Upper lobe of right lung (tissue), 1 donor: ENCODE data around the gene PPP1R3C. TPM values are rescaled to one million over a fixed set of nuclear protein-coding genes. Genes with fewer than 3 reads are reported as not detected.

ENCODE experiments used
- ATAC-seq: fragments of 200-7000 bp; cut with Tn5 transposase; one replicate; pipeline ENCODE4 v1.9.1; 2020; ENCODE audit warnings: mild to moderate bottlenecking, moderate library complexity
- DNase-seq: peaks from one replicate; pipeline ENCODE4 v3.0.0-alpha.2; 2020
- H3K27ac ChIP-seq: fragments of 200-600 bp; one replicate; pipeline ENCODE4 v1.8.0; 2022
- H3K27me3 ChIP-seq: fragments of 200-600 bp; one replicate; pipeline ENCODE4 v1.8.0; 2022; ENCODE audit warnings: mild to moderate bottlenecking
- H3K36me3 ChIP-seq: fragments of 200-600 bp; one replicate; pipeline ENCODE4 v1.8.0; 2022
- H3K4me1 ChIP-seq: fragments of 200-600 bp; one replicate; pipeline ENCODE4 v1.8.0; 2022
- H3K4me3 ChIP-seq: fragments of 200-600 bp; one replicate; pipeline ENCODE4 v1.8.0; 2022; ENCODE audit warnings: mild to moderate bottlenecking
- H3K9me3 ChIP-seq: fragments of 200-600 bp; one replicate; pipeline ENCODE4 v1.8.0; 2022
- intact Hi-C: fragments of 100-400 bp; cut with DNase I; formaldehyde crosslinking; loops from one replicate; pipeline ENCODE4 v1.11.0; 2022
- total RNA-seq: library from RNA; stranded (reverse); fragmentation: NEBNext Ultra II Directional; extraction: Animal tissue kit (Norgen Biotek cat#: 25700); gene quantifications from one replicate; pipeline ENCODE4 v1.2.1, GENCODE V29; 2021
- TF ChIP-seq, protein P1 (sequence below): fragments of 200-600 bp; IDR thresholded peaks from one replicate; pipeline ENCODE4 v1.8.0; 2022; ENCODE audit warnings: antibody characterized with exemption
- donor health status: DM: no; HTN: yes; CAD: no; lungs with severe emphysema.

PPP1R3C gene
- total RNA-seq, 1 donor from 2014 or later = 15.1 TPM

DNA sequence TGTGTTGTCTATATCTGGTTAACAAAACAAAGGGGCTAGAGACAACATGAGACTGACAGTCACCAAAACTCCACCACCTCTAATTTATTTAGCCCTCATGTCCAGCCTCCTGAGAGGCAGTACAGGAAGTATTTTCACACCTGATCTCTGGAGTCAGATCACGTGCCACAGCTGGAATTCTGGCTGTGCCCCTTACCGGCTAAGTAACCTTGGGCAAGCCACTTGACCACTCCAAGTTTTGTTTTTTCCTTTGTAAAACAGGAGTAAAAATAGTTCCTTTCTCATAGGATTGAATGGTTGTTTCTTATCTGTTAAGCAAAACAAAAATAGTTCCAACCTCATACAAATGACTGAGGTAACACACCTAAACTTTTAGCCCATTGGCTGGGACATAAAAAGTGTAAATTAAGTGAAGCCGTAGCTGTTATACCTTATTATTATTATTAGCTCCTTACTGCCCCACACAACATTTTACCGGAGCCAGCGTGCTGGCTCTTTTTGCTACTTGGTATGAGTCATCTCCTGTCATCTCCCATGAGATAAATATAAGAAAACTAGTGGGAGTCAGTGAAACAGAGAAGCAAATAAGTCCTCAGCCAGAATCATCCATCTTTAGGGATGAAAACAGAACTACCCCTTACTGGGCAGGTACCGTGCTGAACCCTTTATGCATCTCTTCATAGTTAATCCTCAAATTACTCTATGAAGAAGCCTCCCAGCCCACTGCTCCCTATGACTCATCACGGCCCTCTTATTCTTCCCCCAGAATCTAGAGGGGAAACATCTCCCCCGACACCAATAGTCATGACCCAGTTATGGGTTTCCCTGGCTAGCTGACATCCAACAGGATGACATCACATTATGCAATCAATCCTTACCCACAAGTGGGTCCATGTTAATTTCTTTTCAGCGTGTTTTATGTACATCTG, 44.9 kb downstream of the PPP1R3C start:
- H3K4me1 ChIP-seq = peaks cover 15% of the 10 kb centered on the region
- TF ChIP-seq, protein P1, sequence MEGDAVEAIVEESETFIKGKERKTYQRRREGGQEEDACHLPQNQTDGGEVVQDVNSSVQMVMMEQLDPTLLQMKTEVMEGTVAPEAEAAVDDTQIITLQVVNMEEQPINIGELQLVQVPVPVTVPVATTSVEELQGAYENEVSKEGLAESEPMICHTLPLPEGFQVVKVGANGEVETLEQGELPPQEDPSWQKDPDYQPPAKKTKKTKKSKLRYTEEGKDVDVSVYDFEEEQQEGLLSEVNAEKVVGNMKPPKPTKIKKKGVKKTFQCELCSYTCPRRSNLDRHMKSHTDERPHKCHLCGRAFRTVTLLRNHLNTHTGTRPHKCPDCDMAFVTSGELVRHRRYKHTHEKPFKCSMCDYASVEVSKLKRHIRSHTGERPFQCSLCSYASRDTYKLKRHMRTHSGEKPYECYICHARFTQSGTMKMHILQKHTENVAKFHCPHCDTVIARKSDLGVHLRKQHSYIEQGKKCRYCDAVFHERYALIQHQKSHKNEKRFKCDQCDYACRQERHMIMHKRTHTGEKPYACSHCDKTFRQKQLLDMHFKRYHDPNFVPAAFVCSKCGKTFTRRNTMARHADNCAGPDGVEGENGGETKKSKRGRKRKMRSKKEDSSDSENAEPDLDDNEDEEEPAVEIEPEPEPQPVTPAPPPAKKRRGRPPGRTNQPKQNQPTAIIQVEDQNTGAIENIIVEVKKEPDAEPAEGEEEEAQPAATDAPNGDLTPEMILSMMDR = no peak
- no peaks in the 10 kb centered on the region for H3K27me3 ChIP-seq
- intact Hi-C loops = no loop called here
- H3K27ac ChIP-seq = no peak overlapping the region
- H3K4me3 ChIP-seq = no peak overlapping the region
- no peak for DNase-seq
- ATAC-seq = no peak
- no peaks in the 10 kb centered on the region for H3K36me3 ChIP-seq
- no peaks in the 10 kb centered on the region for H3K9me3 ChIP-seq

DNA sequence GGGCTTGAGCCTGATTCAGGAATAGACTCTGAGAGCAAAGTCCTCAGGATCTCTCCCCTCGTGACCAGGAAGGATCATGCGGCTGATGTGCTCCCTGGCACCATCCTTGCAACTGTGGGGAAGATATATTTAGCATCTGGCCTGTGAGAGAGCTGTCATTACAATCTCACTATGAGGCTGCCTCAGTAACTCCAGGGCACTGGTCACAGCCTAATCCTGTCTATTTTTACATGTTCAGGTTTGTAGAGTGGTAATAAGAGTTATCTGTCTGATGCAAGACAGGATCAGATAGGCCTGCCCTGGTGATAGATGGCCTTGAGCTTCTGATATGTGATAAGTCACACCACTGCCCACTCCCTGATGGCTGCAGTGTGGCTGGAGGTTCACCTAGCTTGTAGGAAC, 50.7 kb downstream of the PPP1R3C start:
- intact Hi-C loops = no loop called here
- H3K4me3 ChIP-seq = no peak overlapping the region
- no peaks in the 10 kb centered on the region for H3K36me3 ChIP-seq
- H3K9me3 ChIP-seq = no peaks in the 10 kb centered on the region
- no peaks in the 10 kb centered on the region for H3K4me1 ChIP-seq
- DNase-seq (no peak), ATAC-seq (no peak)
- H3K27ac ChIP-seq = no peak overlapping the region
- no peaks in the 10 kb centered on the region for H3K27me3 ChIP-seq
- TF ChIP-seq, protein P1 = no peak

DNA sequence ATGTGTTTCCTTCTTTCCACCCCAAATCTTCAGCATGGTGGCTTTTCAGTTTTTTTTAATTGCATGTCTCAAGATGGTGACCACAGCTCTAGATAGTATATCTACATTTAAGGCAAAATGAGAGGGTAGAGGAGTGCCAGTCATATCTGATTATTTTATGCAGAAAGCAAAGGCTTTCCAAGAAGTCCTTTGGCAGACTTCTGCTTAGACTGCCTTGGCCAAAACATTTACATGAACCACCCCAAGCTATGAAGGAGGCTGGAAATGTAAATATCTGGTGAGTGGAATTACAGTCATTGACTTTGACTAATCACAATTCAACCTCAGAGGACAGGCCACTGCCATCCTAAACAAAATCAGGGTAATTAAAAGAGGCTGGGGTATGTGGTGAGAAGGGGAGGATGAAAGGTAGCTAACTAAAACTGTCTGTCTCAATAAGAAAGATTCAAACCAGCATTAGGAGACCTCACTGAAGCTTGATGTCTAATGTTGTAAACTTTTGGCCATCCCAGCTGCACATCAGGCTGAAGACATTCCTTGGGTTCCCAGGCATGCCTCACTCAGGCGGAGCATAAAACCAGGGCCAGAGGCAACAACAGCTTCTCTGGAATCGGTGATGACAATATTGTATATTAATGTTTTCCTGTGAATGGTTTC, 53.4 kb downstream of the PPP1R3C start:
- H3K9me3 ChIP-seq = no peaks in the 10 kb centered on the region
- H3K27ac ChIP-seq = no peak overlapping the region
- no peaks in the 10 kb centered on the region for H3K4me1 ChIP-seq
- H3K36me3 ChIP-seq = no peaks in the 10 kb centered on the region
- TF ChIP-seq, protein P1 = no peak
- intact Hi-C loops = no loop called here
- no peak overlapping the region for H3K4me3 ChIP-seq
- H3K27me3 ChIP-seq = no peaks in the 10 kb centered on the region
- ATAC-seq (no peak), DNase-seq (no peak)

Other genes with a start within 250 kb of the PPP1R3C start
- gene HECTD2, start 222.7 kb downstream of the PPP1R3C start, total RNA-seq = 14.8 TPM
- 40.5 TPM for gene TNKS2, start 165.4 kb upstream of the PPP1R3C start, total RNA-seq